Activated CD4-positive, alpha-beta memory T cell treated with anti-CD3 and anti-CD28 coated beads for 36 hours (primary cell): ENCODE measurements around the gene TUBA3D. TPM values are rescaled to one million over a fixed set of nuclear protein-coding genes. Genes with fewer than 3 reads are reported as not detected.
"Not testable (repeated sequence)": the region's sequence is repeated elsewhere in the genome, so short reads cannot be mapped to it uniquely, and the experiment has no call there.

ENCODE experiments used
- CTCF ChIA-PET: fragments of 350-600 bp; sonication (Branson Sonifier 250); formaldehyde crosslinking; loops from one replicate; lab custom pipeline; 2021; ENCODE audit warnings: antibody characterized with exemption, inconsistent platforms; lab: Charles Lee
- POLR2A ChIA-PET: fragments of 350-600 bp; sonication (Branson Sonifier 250); formaldehyde crosslinking; loops from one replicate; lab custom pipeline; 2021; ENCODE audit warnings: antibody characterized with exemption; lab: Charles Lee
- DNase-seq: peaks from one replicate; pipeline ENCODE4 v3.0.0-alpha.2; 2020
- H3K27ac Mint-ChIP-seq: one replicate; pipeline ENCODE4 v1.8.0; 2021; ENCODE audit warnings: mixed read lengths
- H3K27me3 Mint-ChIP-seq: one replicate; pipeline ENCODE4 v1.8.0; 2021; ENCODE audit warnings: mixed read lengths
- H3K36me3 Mint-ChIP-seq: one replicate; pipeline ENCODE4 v1.8.0; 2021; ENCODE audit warnings: mixed read lengths
- H3K4me1 Mint-ChIP-seq: one replicate; pipeline ENCODE4 v1.8.0; 2021; ENCODE audit warnings: low read depth, mixed read lengths
- H3K4me3 Mint-ChIP-seq: one replicate; pipeline ENCODE4 v1.8.0; 2021; ENCODE audit warnings: mild to moderate bottlenecking, mixed read lengths
- H3K9me3 Mint-ChIP-seq: one replicate; pipeline ENCODE4 v1.8.0; 2021; ENCODE audit warnings: mixed read lengths
- intact Hi-C: fragments of 100-400 bp; cut with micrococcal nuclease; formaldehyde crosslinking; loops from one replicate; pipeline ENCODE4 v1.15.1; 2023
- total RNA-seq, 2 experiments: library from RNA; stranded (reverse); gene quantifications; one replicate each; pipeline ENCODE4 v1.2.3, GENCODE V29; 2021

Gene TUBA3D
- total RNA-seq, 2 experiments from 2014 or later = not detected

GRCh38 chr2:131471624-131472023, 4.3 kb upstream of the TUBA3D start:
- H3K9me3 Mint-ChIP-seq, H3K27me3 Mint-ChIP-seq, H3K36me3 Mint-ChIP-seq, H3K27ac Mint-ChIP-seq, POLR2A ChIA-PET, H3K4me3 Mint-ChIP-seq, intact Hi-C loops, DNase-seq, H3K4me1 Mint-ChIP-seq: not testable (repeated sequence)
- CTCF ChIA-PET = interaction anchor here (1.3 kb wide), 1 partner anchor 21 kb away, joined by 4 read pairs; the partner anchor contains the start of gene MZT2A

DNA sequence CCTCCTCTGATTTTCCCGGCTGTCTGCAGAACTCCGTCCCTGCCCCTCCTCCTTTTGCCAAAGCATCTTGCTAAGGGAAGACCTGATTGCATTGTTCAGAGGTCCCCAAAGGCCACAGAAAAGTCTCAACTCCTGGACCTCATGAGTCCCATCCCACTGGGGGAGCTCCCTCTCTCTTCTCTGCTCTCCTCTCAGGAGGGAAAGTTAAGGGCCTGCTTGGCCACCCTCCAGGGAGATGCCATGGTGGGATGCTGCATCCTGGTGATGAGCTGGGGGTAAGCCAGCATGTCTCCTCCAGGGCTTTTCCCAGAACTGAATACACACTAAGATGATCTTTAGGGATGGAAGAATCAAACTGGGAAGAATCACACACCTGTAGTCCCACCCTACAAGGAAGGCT, 2.7 kb upstream of the TUBA3D start:
- H3K4me1 Mint-ChIP-seq, H3K36me3 Mint-ChIP-seq, H3K4me3 Mint-ChIP-seq, H3K27ac Mint-ChIP-seq, H3K9me3 Mint-ChIP-seq, H3K27me3 Mint-ChIP-seq, intact Hi-C loops, CTCF ChIA-PET, POLR2A ChIA-PET, DNase-seq: not testable (repeated sequence)

DNA sequence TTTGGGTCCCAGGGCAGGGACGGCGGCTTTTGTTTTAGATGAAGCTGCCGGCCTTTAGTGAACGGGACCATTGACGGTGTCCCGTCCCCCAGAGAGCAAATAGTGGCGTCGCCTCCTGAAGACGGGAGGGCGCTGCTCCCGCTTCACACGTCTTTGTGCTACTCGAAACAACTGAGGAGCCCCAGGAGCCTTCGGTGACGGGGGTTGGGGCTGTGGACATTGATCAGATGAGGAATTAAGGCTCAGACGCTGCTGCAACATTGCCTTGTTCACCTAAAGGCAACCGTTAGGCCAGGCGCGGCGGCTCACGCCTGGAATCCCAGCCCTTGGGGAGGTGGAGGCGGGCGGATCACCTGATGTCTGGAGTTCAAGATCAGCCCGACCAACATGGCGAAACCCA, 444 bp downstream of the TUBA3D start:
- intact Hi-C loops = not testable (repeated sequence)

DNA sequence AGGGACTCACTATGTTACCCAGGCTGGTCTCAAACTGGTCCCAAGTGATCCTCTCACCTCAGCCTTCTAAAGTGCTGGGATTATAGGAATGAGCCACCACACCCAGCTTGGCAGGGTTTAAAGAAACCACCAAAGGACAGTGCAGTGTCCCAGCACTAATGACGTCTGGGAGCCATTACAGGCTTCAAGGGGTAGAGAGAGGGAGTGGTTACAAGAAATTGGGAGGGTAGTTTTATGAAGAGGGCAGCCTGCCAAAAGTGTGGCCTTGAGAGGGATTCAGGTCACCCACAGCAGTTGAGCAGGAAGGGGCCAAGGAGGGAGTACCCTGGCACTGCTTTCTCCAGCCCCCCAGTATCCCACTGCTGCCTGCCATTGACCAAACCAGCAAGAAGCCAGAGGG, 1.3 kb downstream of the TUBA3D start:
- H3K4me1 Mint-ChIP-seq, H3K27me3 Mint-ChIP-seq, H3K4me3 Mint-ChIP-seq, H3K27ac Mint-ChIP-seq, H3K36me3 Mint-ChIP-seq, intact Hi-C loops, DNase-seq, H3K9me3 Mint-ChIP-seq, CTCF ChIA-PET: not testable (repeated sequence)
- POLR2A ChIA-PET = interaction anchor here (0.7 kb wide), 1 partner anchor 60 kb away, joined by 3 read pairs; no protein-coding TSS in a partner anchor

More for the DNA sequence above, 444 bp downstream of the TUBA3D start:
- H3K27ac Mint-ChIP-seq, H3K36me3 Mint-ChIP-seq, POLR2A ChIA-PET, H3K27me3 Mint-ChIP-seq, H3K4me3 Mint-ChIP-seq, CTCF ChIA-PET, H3K9me3 Mint-ChIP-seq, DNase-seq, H3K4me1 Mint-ChIP-seq: not testable (repeated sequence)

DNA sequence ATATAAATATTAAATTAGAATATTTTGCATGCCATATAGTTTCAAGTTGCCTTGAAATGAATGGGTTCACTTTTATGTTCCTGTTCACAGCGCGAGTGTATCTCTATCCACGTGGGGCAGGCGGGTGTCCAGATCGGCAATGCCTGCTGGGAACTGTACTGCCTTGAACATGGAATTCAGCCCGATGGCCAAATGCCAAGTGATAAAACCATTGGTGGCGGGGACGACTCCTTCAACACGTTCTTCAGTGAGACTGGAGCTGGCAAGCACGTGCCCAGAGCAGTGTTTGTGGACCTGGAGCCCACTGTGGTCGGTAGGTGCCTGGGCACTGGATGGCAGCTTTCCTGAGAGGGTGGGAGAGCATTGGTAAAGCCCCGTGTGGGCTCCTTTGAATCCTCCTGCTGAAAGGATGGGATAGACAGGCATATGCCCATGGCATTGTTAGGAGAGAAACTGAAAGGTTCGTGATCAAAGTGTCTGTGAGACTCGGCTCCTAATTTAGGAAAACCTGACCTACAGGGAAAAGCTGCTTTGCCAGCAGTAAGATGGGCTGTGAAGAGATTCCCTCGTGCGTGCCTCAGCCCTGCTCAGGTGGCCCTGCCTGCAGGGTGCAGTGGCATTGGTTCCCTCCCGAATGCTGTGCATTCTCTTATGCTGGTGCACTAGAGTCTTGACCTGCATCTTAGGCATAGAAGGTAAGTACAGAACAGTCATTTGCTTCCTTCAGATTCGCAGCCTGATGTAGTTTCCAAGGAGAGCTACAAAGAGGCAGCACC, 2.3 kb downstream of the TUBA3D start:
- H3K27ac Mint-ChIP-seq, H3K4me3 Mint-ChIP-seq, intact Hi-C loops, H3K36me3 Mint-ChIP-seq, POLR2A ChIA-PET, CTCF ChIA-PET, DNase-seq, H3K9me3 Mint-ChIP-seq, H3K4me1 Mint-ChIP-seq, H3K27me3 Mint-ChIP-seq: not testable (repeated sequence)

DNA sequence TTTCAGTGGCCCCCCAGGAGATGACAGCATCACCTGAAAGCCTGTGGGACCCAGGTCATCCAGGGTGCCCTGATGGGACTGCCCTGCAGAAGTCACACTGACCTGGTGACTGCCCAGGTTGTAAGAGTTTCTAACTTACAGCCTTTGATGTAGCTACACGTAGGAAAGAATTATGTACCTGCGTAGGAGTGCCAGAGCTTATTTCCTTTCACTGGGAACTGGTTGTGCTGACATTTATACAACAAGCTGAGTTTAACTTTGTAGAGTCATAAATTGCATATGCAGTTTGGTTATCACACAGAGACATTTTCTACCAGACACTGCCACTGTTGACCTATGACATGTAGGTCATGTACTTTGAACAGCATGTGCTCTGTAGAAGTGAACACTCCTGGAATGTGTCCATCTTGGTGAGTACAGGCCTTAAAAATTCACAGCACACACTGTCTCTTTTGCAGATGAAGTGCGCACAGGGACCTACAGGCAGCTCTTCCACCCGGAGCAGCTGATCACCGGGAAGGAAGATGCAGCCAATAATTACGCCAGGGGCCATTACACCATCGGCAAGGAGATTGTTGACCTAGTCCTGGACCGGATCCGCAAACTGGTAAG, 3.0 kb downstream of the TUBA3D start:
- POLR2A ChIA-PET, H3K27me3 Mint-ChIP-seq, H3K9me3 Mint-ChIP-seq, DNase-seq, CTCF ChIA-PET, H3K4me1 Mint-ChIP-seq, H3K4me3 Mint-ChIP-seq, H3K27ac Mint-ChIP-seq, intact Hi-C loops, H3K36me3 Mint-ChIP-seq: not testable (repeated sequence)

DNA sequence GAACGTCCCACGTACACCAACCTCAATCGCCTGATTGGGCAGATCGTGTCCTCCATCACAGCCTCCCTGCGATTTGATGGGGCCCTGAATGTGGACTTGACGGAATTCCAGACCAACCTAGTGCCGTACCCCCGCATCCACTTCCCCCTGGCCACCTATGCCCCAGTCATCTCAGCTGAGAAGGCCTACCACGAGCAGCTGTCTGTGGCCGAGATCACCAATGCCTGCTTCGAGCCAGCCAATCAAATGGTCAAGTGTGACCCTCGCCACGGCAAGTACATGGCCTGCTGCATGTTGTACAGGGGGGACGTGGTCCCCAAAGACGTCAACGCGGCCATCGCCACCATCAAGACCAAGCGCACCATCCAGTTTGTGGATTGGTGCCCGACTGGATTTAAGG, 4.4 kb downstream of the TUBA3D start:
- H3K9me3 Mint-ChIP-seq, DNase-seq, H3K4me3 Mint-ChIP-seq, POLR2A ChIA-PET, H3K4me1 Mint-ChIP-seq, H3K27me3 Mint-ChIP-seq, CTCF ChIA-PET, H3K27ac Mint-ChIP-seq, H3K36me3 Mint-ChIP-seq, intact Hi-C loops: not testable (repeated sequence)

- intact Hi-C loops, H3K4me1 Mint-ChIP-seq, POLR2A ChIA-PET, H3K27ac Mint-ChIP-seq, H3K4me3 Mint-ChIP-seq, H3K36me3 Mint-ChIP-seq, DNase-seq, H3K9me3 Mint-ChIP-seq, H3K27me3 Mint-ChIP-seq: not testable (repeated sequence)
- CTCF ChIA-PET = interaction anchor here (1.1 kb wide), 1 partner anchor 9 kb away, joined by 3 read pairs; the partner anchor contains the start of gene MZT2A
Observed at GRCh38 chr2:131482506-131483155, 6.7 kb downstream of the TUBA3D start.

DNA sequence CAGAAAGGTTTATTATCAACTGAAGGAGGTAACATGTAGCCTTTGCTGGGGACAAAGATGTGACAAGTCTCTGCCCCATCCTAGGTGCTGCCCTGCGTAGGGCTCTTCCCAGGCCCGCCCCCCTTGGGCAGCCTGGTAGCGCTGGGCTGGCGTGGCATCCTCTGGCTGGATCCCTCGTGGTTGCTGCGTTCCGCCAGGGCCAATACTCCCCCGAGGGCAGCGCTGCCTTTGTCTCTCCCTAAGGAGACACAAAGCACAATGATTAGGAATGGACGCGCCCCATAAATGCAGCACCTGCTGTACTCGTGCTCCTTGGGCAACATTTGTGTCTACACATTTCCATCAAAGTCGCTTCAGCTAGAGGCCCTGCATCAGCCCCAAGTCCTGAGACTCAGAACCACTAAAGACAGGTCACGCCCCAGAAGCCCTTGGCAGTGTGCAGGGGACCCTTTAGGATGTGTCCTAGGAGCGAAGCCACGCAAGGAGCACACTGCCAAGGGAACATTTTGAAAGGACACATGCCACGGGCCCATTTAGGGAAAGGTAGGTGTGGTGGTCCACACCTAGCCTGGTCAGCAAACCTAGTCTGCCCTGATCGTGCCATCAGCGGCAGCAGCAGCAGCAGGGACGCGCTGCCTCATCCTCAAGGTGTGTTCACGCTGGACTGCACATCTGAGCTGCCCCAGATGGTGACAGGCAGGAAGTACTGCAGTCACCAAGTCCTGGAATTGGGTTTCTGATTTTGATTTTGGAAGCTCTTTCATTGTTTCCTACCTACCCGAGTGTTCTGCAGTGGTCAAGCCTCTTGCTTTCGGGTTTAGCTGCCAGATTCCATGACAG, 8.3 kb downstream of the TUBA3D start:
- H3K27me3 Mint-ChIP-seq, DNase-seq, H3K27ac Mint-ChIP-seq, H3K9me3 Mint-ChIP-seq, H3K4me1 Mint-ChIP-seq, intact Hi-C loops, POLR2A ChIA-PET, H3K4me3 Mint-ChIP-seq: not testable (repeated sequence)
- peaks cover 11% of the 10 kb centered on the region for H3K36me3 Mint-ChIP-seq
- CTCF ChIA-PET = interaction anchor here (0.8 kb wide), 1 partner anchor 9 kb away, joined by 5 read pairs; no protein-coding TSS in a partner anchor

- H3K4me3 Mint-ChIP-seq, H3K4me1 Mint-ChIP-seq, intact Hi-C loops, H3K9me3 Mint-ChIP-seq, CTCF ChIA-PET, DNase-seq, H3K27me3 Mint-ChIP-seq, POLR2A ChIA-PET, H3K27ac Mint-ChIP-seq: not testable (repeated sequence)
- peaks cover 13% of the 10 kb centered on the region for H3K36me3 Mint-ChIP-seq
Observed at GRCh38 chr2:131484906-131485460, 9.1 kb downstream of the TUBA3D start.

GRCh38 chr2:131486201-131486902, 10.4 kb downstream of the TUBA3D start:
- H3K9me3 Mint-ChIP-seq, DNase-seq, H3K4me3 Mint-ChIP-seq, H3K27ac Mint-ChIP-seq, intact Hi-C loops, H3K27me3 Mint-ChIP-seq: not testable (repeated sequence)
- ChIA-PET POLR2A (interaction anchor here (0.6 kb wide), 1 partner anchor 573 kb away, joined by 3 read pairs; no protein-coding TSS in a partner anchor), CTCF (interaction anchor here (1.1 to 1.3 kb wide), 2 partner anchors 72 to 332 kb away, joined by 3 read pairs; no protein-coding TSS in a partner anchor)
- peaks cover 18% of the 10 kb centered on the region for H3K4me1 Mint-ChIP-seq
- H3K36me3 Mint-ChIP-seq = peaks cover 20% of the 10 kb centered on the region
